PC-9 (cell line): ENCODE measurements around the gene NCDN. TPM values are rescaled to one million over a fixed set of nuclear protein-coding genes. Genes with fewer than 3 reads are reported as not detected.

ENCODE experiments used
- BruUV-seq: library from RNA; stranded (reverse); fragments of 400-500 nt; replicated peaks from 2 replicates; lab custom pipeline; 2021; lab: Mats Ljungman, UMichigan
- CTCF ChIA-PET: fragments of 300-600 bp; sonication (Branson Sonifier 250); formaldehyde crosslinking; loops from one replicate; lab custom pipeline; 2022; ENCODE audit warnings: antibody characterized with exemption; lab: Charles Lee
- POLR2A ChIA-PET: fragments of 300-600 bp; sonication (Branson Sonifier 250); formaldehyde crosslinking; loops from one replicate; lab custom pipeline; 2022; ENCODE audit warnings: antibody characterized with exemption; ENCODE audit not compliant: unreplicated experiment; lab: Charles Lee
- DNase-seq, 2 experiments: peaks; one replicate each; pipeline versions ENCODE4 v3.0.0 to v3.0.0-alpha.2; 2015 to 2022; ENCODE audit warnings: mixed read lengths in 1 of 2
- H2AFZ ChIP-seq: fragments of 200-600 bp; sonication (generic); 2 replicates; pipeline ENCODE4 v1.8.1; 2017; ENCODE audit warnings: antibody characterized with exemption
- H3F3A ChIP-seq: fragments of 200-600 bp; sonication (generic); 2 replicates; pipeline ENCODE4 v1.8.1; 2017; ENCODE audit warnings: antibody characterized with exemption, mild to moderate bottlenecking, low read depth; ENCODE audit not compliant: insufficient read depth
- H3K27ac ChIP-seq: fragments of 200-600 bp; sonication (generic); 2 replicates; pipeline ENCODE4 v1.6.1; 2016; ENCODE audit warnings: mixed run types
- H3K27me3 ChIP-seq: fragments of 200-600 bp; sonication (generic); 2 replicates; pipeline ENCODE4 v1.6.1; 2016; ENCODE audit warnings: low read depth, mixed run types; ENCODE audit not compliant: insufficient read depth
- H3K36me3 ChIP-seq: fragments of 200-600 bp; sonication (generic); 2 replicates; pipeline ENCODE4 v1.6.1; 2016; ENCODE audit warnings: low read depth, mixed run types
- H3K4me1 ChIP-seq: fragments of 200-600 bp; sonication (generic); replicated peaks from 2 replicates; pipeline ENCODE4 v1.6.1; 2016; ENCODE audit warnings: mixed run types; ENCODE audit not compliant: insufficient read depth
- H3K4me2 ChIP-seq: fragments of 200-600 bp; sonication (generic); 2 replicates; pipeline ENCODE4 v1.6.1; 2017; ENCODE audit warnings: mixed run types
- H3K4me3 ChIP-seq: fragments of 200-600 bp; sonication (generic); 2 replicates; pipeline ENCODE4 v1.6.1; 2016; ENCODE audit warnings: mixed run types
- H3K79me2 ChIP-seq: fragments of 200-600 bp; sonication (generic); 2 replicates; pipeline ENCODE4 v1.6.1; 2017; ENCODE audit warnings: low read depth, mixed run types
- H3K9me2 ChIP-seq: fragments of 200-600 bp; sonication (generic); 2 replicates; pipeline ENCODE4 v1.8.1; 2017; ENCODE audit warnings: mild to moderate bottlenecking; ENCODE audit not compliant: insufficient read depth
- H3K9me3 ChIP-seq: fragments of 200-600 bp; sonication (generic); 2 replicates; pipeline ENCODE4 v1.8.1; 2016; ENCODE audit warnings: low read depth; ENCODE audit not compliant: insufficient read depth
- H4K20me1 ChIP-seq: fragments of 200-600 bp; sonication (generic); 2 replicates; pipeline ENCODE4 v1.8.1; 2017; ENCODE audit not compliant: insufficient read depth
- EZH2 ChIP-seq: fragments of 200-600 bp; sonication (generic); IDR thresholded peaks from 2 replicates; pipeline ENCODE4 v1.8.0; 2017; ENCODE audit warnings: antibody characterized with exemption, low read depth
- intact Hi-C: fragments of 100-400 bp; cut with micrococcal nuclease; formaldehyde crosslinking; loops from one replicate; pipeline ENCODE4 v1.10.0; 2022; ENCODE audit not compliant: unreplicated experiment
- total RNA-seq: library from RNA; stranded (reverse); gene quantifications from 2 replicates; pipeline ENCODE4 v1.2.3, GENCODE V29; 2021
- TF ChIP-seq, protein P1 (sequence below): fragments of 200-600 bp; sonication (generic); conservative IDR thresholded peaks from 2 replicates; pipeline ENCODE4 v1.6.1; 2017; ENCODE audit warnings: mixed run types, antibody characterized with exemption, mild to moderate bottlenecking, moderate library complexity

Gene NCDN
- total RNA-seq, 1 experiment from 2014 or later = 26.6 TPM

DNA sequence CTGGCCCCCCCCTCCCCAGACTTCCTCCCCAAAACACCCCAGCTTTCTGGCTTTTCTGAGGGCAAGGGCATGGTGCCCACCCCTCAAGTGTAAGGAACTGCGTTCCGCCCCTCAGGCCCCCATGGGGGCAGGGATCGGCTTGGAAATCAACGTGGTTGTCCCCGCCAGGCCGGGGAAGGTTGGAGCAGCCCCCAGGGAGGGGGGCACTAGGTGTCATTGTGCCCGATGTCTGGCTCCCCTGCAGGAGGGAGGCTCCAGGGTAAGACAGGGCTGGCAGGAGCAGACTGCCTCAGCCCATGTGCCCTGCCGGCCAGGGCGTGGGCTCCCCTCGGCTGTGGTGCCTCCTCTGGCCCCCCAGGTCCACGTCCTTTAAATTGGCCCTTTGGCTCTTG, 8.1 kb downstream of the NCDN start:
- Histone ChIP-seq H3K4me1 (no peaks in the 10 kb centered on the region), H3K36me3 (no peaks in the 10 kb centered on the region), H3F3A (peaks cover 8% of the 10 kb centered on the region; the same call in 1 of the 2 replicates), H3K4me2 (no peak overlapping the region), H3K9me2 (no peaks in the 10 kb centered on the region), H3K27ac (no peak overlapping the region), H4K20me1 (peaks cover 13% of the 10 kb centered on the region), H3K9me3 (no peaks in the 10 kb centered on the region), H3K4me3 (no peak overlapping the region), H2AFZ (no peak overlapping the region), H3K79me2 (no peaks in the 10 kb centered on the region), H3K27me3 (no peaks in the 10 kb centered on the region)
- TF ChIP-seq, protein P1, sequence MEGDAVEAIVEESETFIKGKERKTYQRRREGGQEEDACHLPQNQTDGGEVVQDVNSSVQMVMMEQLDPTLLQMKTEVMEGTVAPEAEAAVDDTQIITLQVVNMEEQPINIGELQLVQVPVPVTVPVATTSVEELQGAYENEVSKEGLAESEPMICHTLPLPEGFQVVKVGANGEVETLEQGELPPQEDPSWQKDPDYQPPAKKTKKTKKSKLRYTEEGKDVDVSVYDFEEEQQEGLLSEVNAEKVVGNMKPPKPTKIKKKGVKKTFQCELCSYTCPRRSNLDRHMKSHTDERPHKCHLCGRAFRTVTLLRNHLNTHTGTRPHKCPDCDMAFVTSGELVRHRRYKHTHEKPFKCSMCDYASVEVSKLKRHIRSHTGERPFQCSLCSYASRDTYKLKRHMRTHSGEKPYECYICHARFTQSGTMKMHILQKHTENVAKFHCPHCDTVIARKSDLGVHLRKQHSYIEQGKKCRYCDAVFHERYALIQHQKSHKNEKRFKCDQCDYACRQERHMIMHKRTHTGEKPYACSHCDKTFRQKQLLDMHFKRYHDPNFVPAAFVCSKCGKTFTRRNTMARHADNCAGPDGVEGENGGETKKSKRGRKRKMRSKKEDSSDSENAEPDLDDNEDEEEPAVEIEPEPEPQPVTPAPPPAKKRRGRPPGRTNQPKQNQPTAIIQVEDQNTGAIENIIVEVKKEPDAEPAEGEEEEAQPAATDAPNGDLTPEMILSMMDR = no peak
- TF ChIP-seq EZH2 = no peak
- intact Hi-C loops = no loop called here
- POLR2A ChIA-PET = no interaction called here
- CTCF ChIA-PET = interaction anchor here (1.1 kb wide), 1 partner anchor 79 kb away, joined by 5 read pairs; no protein-coding TSS in a partner anchor
- BruUV-seq = no TSS peak
- no peak for DNase-seq

DNA sequence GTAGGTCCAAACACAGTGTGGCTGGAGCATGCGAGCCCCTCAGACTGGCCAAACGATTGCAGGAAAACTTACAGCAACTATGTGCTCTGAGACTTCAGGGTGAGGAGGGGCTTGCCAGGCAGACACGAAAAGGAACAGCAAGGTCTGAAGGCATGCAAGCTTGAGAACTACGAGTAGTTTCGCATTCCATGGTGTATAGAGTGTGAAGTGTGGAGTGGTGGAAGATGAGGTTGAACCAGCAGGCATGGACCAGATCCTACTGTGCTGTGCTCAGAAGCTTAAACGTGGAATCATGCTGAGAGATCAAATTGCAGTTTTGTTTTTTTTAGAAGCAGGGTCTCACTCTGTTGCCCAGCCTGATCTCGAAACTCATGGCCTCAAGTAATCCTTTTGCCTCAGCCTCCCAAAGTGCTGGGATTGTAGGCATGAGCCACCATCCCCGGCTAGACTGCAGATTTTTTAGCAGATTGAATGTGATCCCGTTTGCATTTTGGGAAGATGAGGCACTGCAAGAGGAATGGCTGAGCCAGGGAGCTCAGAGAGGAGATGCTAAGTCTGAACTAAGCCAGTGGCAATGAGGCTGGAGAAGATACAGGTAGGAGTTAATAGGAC, 10.5 kb downstream of the NCDN start:
- no peak overlapping the region for H3K27ac ChIP-seq
- H3K9me2 ChIP-seq = no peaks in the 10 kb centered on the region
- BruUV-seq = TSS peak; percentile 6
- H4K20me1 ChIP-seq = peaks cover 10% of the 10 kb centered on the region
- H3F3A ChIP-seq = peaks cover 4% of the 10 kb centered on the region; the same call in 1 of the 2 replicates
- no peak overlapping the region for H3K4me3 ChIP-seq
- intact Hi-C loops = no loop called here
- no peak overlapping the region for H2AFZ ChIP-seq
- no peaks in the 10 kb centered on the region for H3K4me1 ChIP-seq
- no peaks in the 10 kb centered on the region for H3K79me2 ChIP-seq
- TF ChIP-seq EZH2 = no peak
- TF ChIP-seq, protein P1 = no peak
- no peaks in the 10 kb centered on the region for H3K27me3 ChIP-seq
- ChIA-PET POLR2A (no interaction called here), CTCF (interaction anchor here (0.6 to 2.0 kb wide), 5 partner anchors 9 to 159 kb away, joined by 3 to 16 read pairs (median 7); no protein-coding TSS in a partner anchor)
- H3K36me3 ChIP-seq = no peaks in the 10 kb centered on the region
- DNase-seq = no peak
- no peaks in the 10 kb centered on the region for H3K9me3 ChIP-seq
- H3K4me2 ChIP-seq = no peak overlapping the region

DNA sequence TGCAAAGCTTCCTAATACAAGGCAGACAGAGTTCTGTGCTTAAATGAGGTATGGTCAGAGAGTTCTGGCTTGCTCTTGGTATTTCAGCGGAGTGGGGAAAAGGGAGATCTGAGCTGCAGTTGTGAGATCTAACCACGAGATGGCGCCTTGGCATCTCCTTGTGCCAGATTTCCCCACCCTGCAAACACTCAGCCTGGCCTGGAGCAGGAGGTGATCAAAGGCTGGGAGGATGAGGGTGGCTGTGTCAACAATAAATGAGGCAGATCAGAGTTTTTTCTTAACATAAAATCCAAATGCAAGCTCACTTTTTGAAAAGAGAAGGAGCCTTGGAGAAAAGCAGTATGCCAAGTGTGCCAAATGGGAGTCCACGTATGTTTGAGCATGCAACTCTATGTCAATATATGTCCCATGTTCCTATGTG, 11.4 kb downstream of the NCDN start:
- CTCF ChIA-PET = interaction anchor here (0.6 to 2.0 kb wide), 7 partner anchors 10 to 338 kb away, joined by 3 to 16 read pairs (median 4); no protein-coding TSS in a partner anchor
- H3K36me3 ChIP-seq = no peaks in the 10 kb centered on the region
- TF ChIP-seq EZH2 = no peak
- TF ChIP-seq, protein P1 = peak; percentile 92
- H3K27me3 ChIP-seq = no peaks in the 10 kb centered on the region
- no peaks in the 10 kb centered on the region for H3K9me2 ChIP-seq
- no peaks in the 10 kb centered on the region for H3K79me2 ChIP-seq
- peaks cover 10% of the 10 kb centered on the region for H4K20me1 ChIP-seq
- H3K4me1 ChIP-seq = no peaks in the 10 kb centered on the region
- intact Hi-C loops = loop anchor here (1.0 kb wide), 2 partner anchors 157 to 205 kb away; no protein-coding TSS in a partner anchor
- no TSS peak for BruUV-seq
- no peak overlapping the region for H3K4me2 ChIP-seq
- no peak overlapping the region for H2AFZ ChIP-seq
- no peak overlapping the region for H3K4me3 ChIP-seq
- no peaks in the 10 kb centered on the region for H3F3A ChIP-seq
- no peak overlapping the region for H3K27ac ChIP-seq
- DNase-seq = peak; percentile 43 to 71
- POLR2A ChIA-PET = no interaction called here
- H3K9me3 ChIP-seq = no peaks in the 10 kb centered on the region
